ENCODE measurements around the gene POLD4.

POLD4 gene

DNA sequence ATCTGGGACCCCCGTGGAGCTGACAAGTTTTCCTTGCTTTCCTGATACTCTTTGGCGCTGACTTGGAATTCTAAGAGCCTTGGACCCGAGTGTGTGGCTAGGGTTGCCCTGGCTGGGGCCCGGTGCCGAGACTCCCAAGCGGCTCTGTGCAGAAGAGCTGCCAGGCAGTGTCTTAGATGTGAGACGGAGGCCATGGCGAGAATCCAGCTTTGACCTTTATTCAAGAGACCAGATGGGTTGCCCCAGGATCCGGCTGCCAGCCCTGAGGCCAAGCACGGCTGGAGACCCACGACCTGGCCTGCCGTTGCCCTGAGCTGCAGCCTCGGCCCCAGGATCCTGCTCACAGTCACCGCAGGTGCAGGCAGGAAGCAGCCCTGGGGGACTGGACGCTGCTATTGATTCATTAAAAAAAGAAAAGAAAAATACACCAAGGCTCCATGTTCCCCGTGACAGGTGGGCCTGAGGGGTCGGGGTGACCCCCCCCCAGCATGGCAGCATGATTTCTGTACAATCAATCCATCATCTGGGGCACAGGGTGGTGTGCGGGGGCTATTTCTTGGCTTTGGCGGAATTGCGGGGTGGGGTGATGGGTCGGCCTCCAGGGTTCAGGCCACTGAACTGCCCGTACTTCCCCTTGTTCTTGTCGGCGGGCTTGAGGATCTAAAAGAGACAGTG, 44.8 kb upstream of the POLD4 start:
- Histone ChIP-seq H3K36me3 (ENCODE audit: insufficient read depth, low read length) (peaks cover 77% of the 10 kb centered on the region), H4K20me1 (ENCODE audit: insufficient read depth, low read length) (peaks cover 68% of the 10 kb centered on the region), H3K4me2 (ENCODE audit: insufficient read depth, low read length) (peak overlapping the region; percentile 34; the same call in 1 of the 2 replicates), H3K27me3 (ENCODE audit: insufficient read depth, low read length, poor library complexity) (no peaks in the 10 kb centered on the region), H3K9ac (ENCODE audit: low read depth, low read length) (no peak overlapping the region), H3K4me1 (ENCODE audit: insufficient read depth, low read length) (peaks cover 82% of the 10 kb centered on the region), H3K9me3 (ENCODE audit: insufficient read depth, low read length, severe bottlenecking) (no peaks in the 10 kb centered on the region), H3K4me3 (ENCODE audit: low read depth in 1 of 2, low read length in 2 of 2) (no peak overlapping the region), H2AFZ (ENCODE audit: low read depth, low read length) (no peak overlapping the region), H3K79me2 (ENCODE audit: insufficient read depth, low read length) (peaks cover 84% of the 10 kb centered on the region), H3K27ac (ENCODE audit: low read length) (peak overlapping the region; percentile 31; the same call in 1 of the 2 replicates)
- DNase-seq: no peak
- TF ChIP-seq, protein P1, sequence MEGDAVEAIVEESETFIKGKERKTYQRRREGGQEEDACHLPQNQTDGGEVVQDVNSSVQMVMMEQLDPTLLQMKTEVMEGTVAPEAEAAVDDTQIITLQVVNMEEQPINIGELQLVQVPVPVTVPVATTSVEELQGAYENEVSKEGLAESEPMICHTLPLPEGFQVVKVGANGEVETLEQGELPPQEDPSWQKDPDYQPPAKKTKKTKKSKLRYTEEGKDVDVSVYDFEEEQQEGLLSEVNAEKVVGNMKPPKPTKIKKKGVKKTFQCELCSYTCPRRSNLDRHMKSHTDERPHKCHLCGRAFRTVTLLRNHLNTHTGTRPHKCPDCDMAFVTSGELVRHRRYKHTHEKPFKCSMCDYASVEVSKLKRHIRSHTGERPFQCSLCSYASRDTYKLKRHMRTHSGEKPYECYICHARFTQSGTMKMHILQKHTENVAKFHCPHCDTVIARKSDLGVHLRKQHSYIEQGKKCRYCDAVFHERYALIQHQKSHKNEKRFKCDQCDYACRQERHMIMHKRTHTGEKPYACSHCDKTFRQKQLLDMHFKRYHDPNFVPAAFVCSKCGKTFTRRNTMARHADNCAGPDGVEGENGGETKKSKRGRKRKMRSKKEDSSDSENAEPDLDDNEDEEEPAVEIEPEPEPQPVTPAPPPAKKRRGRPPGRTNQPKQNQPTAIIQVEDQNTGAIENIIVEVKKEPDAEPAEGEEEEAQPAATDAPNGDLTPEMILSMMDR (IDR thresholded peaks at IDR 0.05; ENCODE audit: borderline replicate concordance, extremely low read depth, low read length, poor library complexity, severe bottlenecking): no peak
- no peak for TF ChIP-seq EZH2 (IDR thresholded peaks at IDR 0.05; ENCODE audit: borderline replicate concordance, low read depth, low read length, severe bottlenecking)
- no peak for ATAC-seq (ENCODE audit: insufficient read depth, low read depth)

GRCh38 chr11:67397536-67397935, 44.2 kb upstream of the POLD4 start:
- peaks cover 81% of the 10 kb centered on the region for H3K4me1 ChIP-seq (ENCODE audit: insufficient read depth, low read length)
- peaks cover 71% of the 10 kb centered on the region for H4K20me1 ChIP-seq (ENCODE audit: insufficient read depth, low read length)
- H3K27ac ChIP-seq (ENCODE audit: low read length): peak overlapping the region; percentile 58; the same call in 1 of the 2 replicates
- no peaks in the 10 kb centered on the region for H3K9me3 ChIP-seq (ENCODE audit: insufficient read depth, low read length, severe bottlenecking)
- H3K4me2 ChIP-seq (ENCODE audit: insufficient read depth, low read length): peak overlapping the region; percentile 34; the same call in 1 of the 2 replicates
- peaks cover 78% of the 10 kb centered on the region for H3K36me3 ChIP-seq (ENCODE audit: insufficient read depth, low read length)
- TF ChIP-seq EZH2 (IDR thresholded peaks at IDR 0.05; ENCODE audit: borderline replicate concordance, low read depth, low read length, severe bottlenecking): no peak
- TF ChIP-seq, protein P1 (IDR thresholded peaks at IDR 0.05; ENCODE audit: borderline replicate concordance, extremely low read depth, low read length, poor library complexity, severe bottlenecking): no peak
- no peak overlapping the region for H3K4me3 ChIP-seq (ENCODE audit: low read depth in 1 of 2, low read length in 2 of 2)
- no peak for ATAC-seq (ENCODE audit: insufficient read depth, low read depth)
- H3K79me2 ChIP-seq (ENCODE audit: insufficient read depth, low read length): peaks cover 82% of the 10 kb centered on the region
- no peaks in the 10 kb centered on the region for H3K27me3 ChIP-seq (ENCODE audit: insufficient read depth, low read length, poor library complexity)
- no peak for DNase-seq
- H2AFZ ChIP-seq (ENCODE audit: low read depth, low read length): no peak overlapping the region
- H3K9ac ChIP-seq (ENCODE audit: low read depth, low read length): no peak overlapping the region; the same call in 1 of the 2 replicates

GRCh38 chr11:67396587-67397389, 43.4 kb upstream of the POLD4 start:
- Histone ChIP-seq H3K4me1 (ENCODE audit: insufficient read depth, low read length) (peaks cover 78% of the 10 kb centered on the region), H2AFZ (ENCODE audit: low read depth, low read length) (no peak overlapping the region), H3K27me3 (ENCODE audit: insufficient read depth, low read length, poor library complexity) (no peaks in the 10 kb centered on the region), H3K79me2 (ENCODE audit: insufficient read depth, low read length) (peaks cover 86% of the 10 kb centered on the region), H4K20me1 (ENCODE audit: insufficient read depth, low read length) (peaks cover 75% of the 10 kb centered on the region), H3K27ac (ENCODE audit: low read length) (peak overlapping the region; percentile 58; the same call in 1 of the 2 replicates), H3K9me3 (ENCODE audit: insufficient read depth, low read length, severe bottlenecking) (no peaks in the 10 kb centered on the region), H3K4me3 (ENCODE audit: low read depth in 1 of 2, low read length in 2 of 2) (no peak overlapping the region), H3K36me3 (ENCODE audit: insufficient read depth, low read length) (peaks cover 78% of the 10 kb centered on the region), H3K4me2 (ENCODE audit: insufficient read depth, low read length) (peak overlapping the region; percentile 37), H3K9ac (ENCODE audit: low read depth, low read length) (peak overlapping the region; percentile 12; the same call in 1 of the 2 replicates)
- ATAC-seq (ENCODE audit: insufficient read depth, low read depth): no peak
- DNase-seq: peak; percentile 23
- no peak for TF ChIP-seq EZH2 (IDR thresholded peaks at IDR 0.05; ENCODE audit: borderline replicate concordance, low read depth, low read length, severe bottlenecking)
- TF ChIP-seq, protein P1 (IDR thresholded peaks at IDR 0.05; ENCODE audit: borderline replicate concordance, extremely low read depth, low read length, poor library complexity, severe bottlenecking): no peak
